CD4-positive, alpha-beta T cell treated with Interleukin-6 at 100 ng/mL for 8 hours (primary cell): ENCODE results near the gene C6orf141.

ENCODE experiments used
- DNase-seq: peaks from one replicate; pipeline ENCODE4 v3.0.0-alpha.2; 2020; ENCODE audit warnings: mixed read lengths, low spot score

The C6orf141 gene

DNA sequence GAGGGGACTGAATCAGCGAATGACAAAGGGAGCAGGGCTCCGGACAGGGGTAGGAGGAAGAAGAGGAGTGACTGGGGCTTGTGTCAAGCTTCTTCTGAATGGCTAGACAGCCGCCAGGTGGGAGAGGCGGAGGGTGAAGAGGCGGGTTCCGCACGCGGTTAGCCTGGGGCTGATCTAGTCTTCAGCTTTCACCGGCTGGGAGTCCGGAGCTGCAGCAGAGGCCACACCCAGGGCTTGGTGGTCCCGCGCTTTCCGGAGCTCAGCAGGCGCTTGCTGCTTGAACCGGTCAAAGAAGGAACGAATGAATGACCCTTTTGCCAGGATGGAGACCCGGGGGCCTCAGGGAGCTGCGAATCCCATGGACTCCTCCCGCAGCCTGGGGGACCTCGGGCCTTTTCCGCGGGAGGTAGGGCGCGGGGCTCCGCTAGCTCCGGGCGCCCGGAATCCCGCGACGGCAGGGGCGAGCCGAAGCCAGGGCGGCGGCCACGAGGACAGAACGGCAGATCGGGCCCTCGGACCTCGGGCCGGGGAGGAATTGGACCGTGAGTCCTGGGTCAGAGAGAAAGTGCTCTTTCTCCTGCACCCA lies at the start of gene C6orf141:
C6orf141 (plus strand) TSS at position 177 of the 586 bp plus-strand sequence; CDS start at position 302, 125 bp downstream.
- no peak for DNase-seq

GRCh38 chr6:49504666-49505065 lies 45.8 kb upstream of the C6orf141 start:
- DNase-seq = no peak

DNA sequence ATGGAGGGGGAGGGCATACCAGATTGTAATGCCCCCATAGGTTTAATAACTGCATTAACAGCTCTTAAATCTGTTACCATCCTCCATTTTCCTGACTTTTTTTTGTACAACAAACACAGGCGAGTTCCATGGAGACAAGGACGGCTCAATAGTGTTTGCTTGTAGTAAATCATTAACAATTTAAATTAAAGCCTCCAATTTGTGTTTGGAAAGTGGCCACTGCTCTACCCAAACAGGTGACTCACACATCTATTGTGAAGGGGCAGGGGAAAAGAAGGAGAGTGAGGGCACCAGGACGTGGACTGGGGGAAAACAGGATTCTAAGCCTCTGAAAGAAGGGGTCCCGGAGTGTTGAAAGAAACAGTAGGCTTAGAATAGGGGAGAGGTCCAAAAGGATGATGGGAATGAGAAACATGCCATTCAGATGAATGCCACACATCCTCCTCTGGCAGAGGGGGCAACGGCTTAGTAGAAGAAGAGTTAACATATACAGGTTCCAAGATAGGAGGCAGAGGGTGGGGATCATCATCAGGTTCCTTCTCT lies 43.8 kb upstream of the C6orf141 start:
- DNase-seq = no peak

- DNase-seq = no peak
Measured at GRCh38 chr6:49509342-49509741, 41.1 kb upstream of the C6orf141 start.

- no peak for DNase-seq
Measured at GRCh38 chr6:49513153-49513989, 37.1 kb upstream of the C6orf141 start.

GRCh38 chr6:49514571-49515484 lies 35.6 kb upstream of the C6orf141 start:
- DNase-seq = no peak

GRCh38 chr6:49515485-49516146 lies 34.9 kb upstream of the C6orf141 start:
- no peak for DNase-seq

DNA sequence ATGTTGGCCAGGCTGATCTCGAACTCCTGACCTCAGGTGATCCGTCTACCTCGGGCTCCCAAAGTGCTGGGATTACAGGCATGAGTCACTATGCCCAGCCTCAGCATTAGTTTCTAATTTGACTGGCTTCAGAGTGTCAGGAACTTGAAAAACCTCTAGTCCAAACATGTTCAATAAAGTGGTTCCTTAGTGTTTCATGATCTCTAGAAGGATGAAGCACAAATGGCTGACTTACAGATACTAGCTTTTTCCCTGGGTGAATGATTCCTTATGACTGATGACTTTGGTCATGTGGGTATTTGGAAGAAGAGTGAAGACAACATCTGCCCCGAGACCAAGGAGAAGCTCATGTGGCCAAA lies 34.3 kb upstream of the C6orf141 start:
- DNase-seq = no peak

DNA sequence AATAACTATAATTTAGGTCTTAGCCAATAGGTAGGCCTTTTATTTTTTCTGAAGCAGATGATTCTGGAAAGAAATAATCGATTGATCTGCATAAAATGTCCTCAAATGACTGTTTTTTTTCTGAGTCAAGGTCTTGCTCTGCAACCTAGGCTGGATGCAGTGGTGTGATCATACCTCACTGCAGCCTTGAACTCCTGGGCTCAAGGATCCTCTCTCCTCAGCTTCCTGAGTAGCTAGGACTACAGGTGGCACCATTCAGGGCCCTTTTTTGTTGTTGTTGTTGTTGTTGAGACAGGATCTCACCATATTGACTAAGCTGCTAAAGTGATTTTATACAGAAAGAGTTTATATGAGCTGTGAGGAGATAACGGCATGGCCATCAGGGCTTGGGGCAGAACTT lies 32.5 kb upstream of the C6orf141 start:
- DNase-seq = no peak

DNA sequence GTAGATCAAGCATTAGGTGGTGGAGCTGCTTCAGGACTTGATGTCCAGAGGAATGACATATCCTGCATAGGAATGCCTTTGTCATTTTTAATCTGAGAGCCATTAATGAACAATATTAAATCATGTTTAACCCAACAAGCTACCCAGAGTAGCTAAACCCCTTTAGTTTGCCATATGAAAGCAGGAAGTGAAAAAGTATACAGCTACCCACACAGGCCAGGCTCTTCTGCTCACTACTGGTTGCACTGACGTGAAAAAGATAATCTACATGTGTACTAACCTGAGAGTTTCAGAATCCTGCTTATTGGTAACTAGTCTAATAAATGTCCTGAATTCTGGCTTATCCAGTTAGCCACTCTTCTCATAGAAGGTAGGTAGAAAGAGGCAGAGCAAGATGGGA lies 30.8 kb upstream of the C6orf141 start:
- no peak for DNase-seq

GRCh38 chr6:49522710-49523593 lies 27.5 kb upstream of the C6orf141 start:
- DNase-seq = no peak

GRCh38 chr6:49523901-49524300 lies 26.6 kb upstream of the C6orf141 start:
- no peak for DNase-seq

DNA sequence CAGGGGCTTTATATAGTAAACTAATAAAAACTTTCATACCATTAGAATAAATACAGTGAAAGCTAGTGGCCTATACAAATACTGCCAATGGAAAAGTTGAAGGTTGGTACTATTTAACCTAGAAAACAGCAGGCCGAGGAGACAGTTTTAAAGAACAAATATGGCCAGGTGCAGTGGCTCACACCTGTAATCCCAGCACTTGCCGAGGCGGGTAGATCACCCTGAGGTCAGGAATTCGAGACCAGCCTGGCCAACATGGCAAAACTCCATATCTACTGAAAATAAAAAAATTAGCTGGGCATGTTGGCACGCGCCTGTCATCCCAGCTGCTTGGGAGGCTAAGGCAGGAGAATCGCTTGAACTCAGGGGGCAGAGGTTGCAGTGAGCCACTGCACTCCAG lies 25.9 kb upstream of the C6orf141 start:
- no peak for DNase-seq

- DNase-seq = no peak
Measured at GRCh38 chr6:49526598-49526997, 23.9 kb upstream of the C6orf141 start.

DNA sequence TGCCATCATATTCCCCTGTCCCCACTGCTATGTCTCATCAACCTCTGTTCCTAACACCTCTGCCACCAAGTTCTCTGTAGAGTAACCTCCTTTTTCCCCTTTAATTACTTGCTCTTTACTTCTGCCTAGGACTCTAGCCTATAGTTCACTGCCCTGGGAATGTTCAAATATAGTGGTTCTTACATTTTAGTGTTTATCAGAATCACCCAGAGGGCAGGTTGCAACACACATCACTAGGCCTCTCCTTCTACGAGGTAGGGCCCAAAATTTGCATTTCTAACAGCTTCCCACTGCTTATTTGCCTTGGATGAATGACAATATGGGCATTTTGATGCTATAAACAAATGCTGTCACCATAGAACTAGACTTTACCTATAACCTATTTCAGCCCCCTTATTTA lies 23.1 kb upstream of the C6orf141 start:
- no peak for DNase-seq

GRCh38 chr6:49528571-49528970 lies 21.9 kb upstream of the C6orf141 start:
- no peak for DNase-seq

- no peak for DNase-seq
Measured at GRCh38 chr6:49530141-49530776, 20.2 kb upstream of the C6orf141 start.

- DNase-seq = peak; percentile 7
Measured at GRCh38 chr6:49531774-49532569, 18.5 kb upstream of the C6orf141 start.

DNA sequence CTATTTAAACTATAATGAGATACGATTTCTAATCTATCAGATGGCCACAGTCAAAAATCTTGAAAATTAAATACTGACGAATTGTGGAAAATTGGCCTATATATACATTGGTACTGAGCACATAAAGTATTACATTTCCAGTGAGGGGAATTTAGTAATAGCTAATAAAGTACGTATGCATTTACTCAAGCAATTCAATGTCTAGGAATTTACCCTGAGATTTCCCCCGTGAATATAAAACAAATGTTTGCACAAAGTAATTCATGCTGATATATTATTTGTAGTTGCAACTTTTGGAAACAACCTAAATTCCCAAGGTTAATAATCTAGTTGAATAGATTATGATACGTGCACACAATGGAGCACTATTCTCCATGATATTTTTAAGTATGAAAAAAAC lies 14.7 kb upstream of the C6orf141 start:
- no peak for DNase-seq
